ENCODE results near the gene CXXC5. TPM values are rescaled to one million over a fixed set of nuclear protein-coding genes. Genes with fewer than 3 reads are reported as not detected.

CXXC5 gene
- total RNA-seq, 1 experiment from 2014 or later = 97.2 TPM

DNA sequence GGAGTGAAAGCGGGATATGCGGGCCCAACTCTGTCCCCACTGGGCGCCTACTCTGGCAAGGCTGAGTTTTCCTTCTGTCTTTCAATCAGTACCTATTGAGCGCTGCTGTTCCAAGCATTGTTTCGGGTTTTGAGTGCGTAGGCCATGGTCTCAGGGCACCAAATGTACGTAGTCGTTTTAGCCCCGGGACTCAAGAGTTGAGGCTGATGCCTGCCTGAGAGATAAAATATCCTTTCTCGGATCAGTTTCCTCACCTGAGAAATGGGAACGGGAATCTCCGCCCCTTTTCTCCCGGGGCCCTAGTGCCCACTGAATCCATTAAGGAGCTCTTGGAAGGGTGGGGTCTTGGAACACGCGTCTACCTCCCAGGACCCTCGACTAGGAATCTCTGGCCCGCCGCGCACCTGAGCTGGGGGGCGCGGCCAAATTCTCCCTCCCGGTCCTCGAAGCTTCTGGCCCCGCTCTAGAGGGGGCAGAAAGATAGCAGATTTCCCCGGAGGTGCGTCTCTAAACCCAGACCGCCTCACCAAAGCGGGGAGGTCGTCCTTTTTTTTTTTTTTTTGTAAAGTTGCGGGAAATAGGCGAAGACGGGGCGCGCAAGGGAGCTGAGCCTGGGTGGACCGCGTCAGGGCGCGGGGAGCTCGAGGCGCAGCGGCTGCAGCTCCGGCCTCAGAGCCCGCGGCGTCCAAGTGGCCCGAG, 494 bp upstream of the CXXC5 start (continued):
- TF ChIP-seq TP53 (CRISPR knock-in tag; IDR thresholded peaks at IDR 0.05) (no peak), SMAD3 (CRISPR knock-in tag; IDR thresholded peaks at IDR 0.05; ENCODE audit: borderline replicate concordance) (no peak)
- TF ChIP-seq, protein P1, sequence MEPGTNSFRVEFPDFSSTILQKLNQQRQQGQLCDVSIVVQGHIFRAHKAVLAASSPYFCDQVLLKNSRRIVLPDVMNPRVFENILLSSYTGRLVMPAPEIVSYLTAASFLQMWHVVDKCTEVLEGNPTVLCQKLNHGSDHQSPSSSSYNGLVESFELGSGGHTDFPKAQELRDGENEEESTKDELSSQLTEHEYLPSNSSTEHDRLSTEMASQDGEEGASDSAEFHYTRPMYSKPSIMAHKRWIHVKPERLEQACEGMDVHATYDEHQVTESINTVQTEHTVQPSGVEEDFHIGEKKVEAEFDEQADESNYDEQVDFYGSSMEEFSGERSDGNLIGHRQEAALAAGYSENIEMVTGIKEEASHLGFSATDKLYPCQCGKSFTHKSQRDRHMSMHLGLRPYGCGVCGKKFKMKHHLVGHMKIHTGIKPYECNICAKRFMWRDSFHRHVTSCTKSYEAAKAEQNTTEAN (CRISPR knock-in tag; IDR thresholded peaks at IDR 0.05) = no peak
- TF ChIP-seq, protein P2, sequence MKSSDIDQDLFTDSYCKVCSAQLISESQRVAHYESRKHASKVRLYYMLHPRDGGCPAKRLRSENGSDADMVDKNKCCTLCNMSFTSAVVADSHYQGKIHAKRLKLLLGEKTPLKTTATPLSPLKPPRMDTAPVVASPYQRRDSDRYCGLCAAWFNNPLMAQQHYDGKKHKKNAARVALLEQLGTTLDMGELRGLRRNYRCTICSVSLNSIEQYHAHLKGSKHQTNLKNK (CRISPR knock-in tag; IDR thresholded peaks at IDR 0.05) = no peak
- TF ChIP-seq, protein P3, sequence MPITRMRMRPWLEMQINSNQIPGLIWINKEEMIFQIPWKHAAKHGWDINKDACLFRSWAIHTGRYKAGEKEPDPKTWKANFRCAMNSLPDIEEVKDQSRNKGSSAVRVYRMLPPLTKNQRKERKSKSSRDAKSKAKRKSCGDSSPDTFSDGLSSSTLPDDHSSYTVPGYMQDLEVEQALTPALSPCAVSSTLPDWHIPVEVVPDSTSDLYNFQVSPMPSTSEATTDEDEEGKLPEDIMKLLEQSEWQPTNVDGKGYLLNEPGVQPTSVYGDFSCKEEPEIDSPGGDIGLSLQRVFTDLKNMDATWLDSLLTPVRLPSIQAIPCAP (CRISPR knock-in tag; IDR thresholded peaks at IDR 0.05) = no peak

DNA sequence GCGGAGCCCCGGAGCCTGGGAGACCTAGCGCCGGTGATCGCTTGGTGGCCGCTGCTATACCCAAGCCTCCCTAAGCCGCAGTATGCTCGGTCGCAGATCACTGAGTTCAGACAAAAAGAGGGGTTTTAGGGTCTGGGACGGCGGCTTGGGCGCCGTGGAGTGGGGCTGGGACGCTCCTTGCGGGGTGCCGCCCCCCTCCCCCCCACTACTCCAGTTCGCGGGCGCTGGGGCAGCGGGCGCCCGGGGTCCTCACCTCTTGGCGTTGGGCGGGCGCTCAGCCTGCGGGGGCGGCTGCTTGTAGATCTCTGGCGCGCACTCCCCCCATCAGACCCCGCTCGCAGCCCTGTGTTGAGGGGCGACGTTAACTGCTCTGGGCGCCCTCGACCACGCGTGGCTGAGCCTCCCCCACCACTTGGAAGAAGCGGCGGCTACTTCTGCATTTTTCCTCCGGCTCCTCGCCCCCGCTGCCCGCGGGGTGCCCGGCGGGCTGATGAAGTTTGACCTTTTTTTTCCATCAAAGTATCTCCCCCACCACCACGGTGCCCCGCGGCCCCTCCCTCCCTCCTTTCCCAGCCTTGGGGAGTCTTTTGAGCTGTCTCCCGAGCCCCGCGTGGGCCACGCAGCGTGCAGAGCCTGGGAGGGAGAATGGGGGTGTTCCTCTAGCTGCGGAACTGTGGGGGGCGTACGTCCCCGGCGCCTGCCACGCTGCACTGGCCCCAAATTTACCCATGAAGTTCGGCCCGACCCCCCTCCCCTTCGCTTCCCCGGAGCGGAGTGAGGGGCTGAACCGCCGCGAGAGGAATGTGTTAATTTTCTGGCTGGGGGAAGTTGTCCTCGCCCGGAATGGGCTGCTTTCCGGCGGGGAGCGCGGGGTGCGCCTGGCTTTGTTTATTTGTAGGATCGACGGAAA, 1.2 kb downstream of the CXXC5 start:
- peak; percentile 2 for ATAC-seq
- ChIA-PET CTCF (interaction anchor here (1.5 to 9.5 kb wide), 8 partner anchors 14 to 126 kb away, joined by 4 to 235 read pairs (median 18); no protein-coding TSS in a partner anchor), POLR2A (interaction anchor here (0.6 to 3.2 kb wide), 6 partner anchors 9 to 96 kb away, joined by 3 to 54 read pairs (median 4); no protein-coding TSS in a partner anchor)
- DNase-seq (ENCODE audit: low spot score) = peak; percentile 83
- peaks cover 55% of the 10 kb centered on the region for H3K4me1 Mint-ChIP-seq
- H3K27ac Mint-ChIP-seq = peak overlapping the region; percentile 98
- peak overlapping the region; percentile 98 for H3K4me3 Mint-ChIP-seq
- peaks cover 26% of the 10 kb centered on the region for H3K27me3 Mint-ChIP-seq (ENCODE audit: low read depth)
- H3K36me3 Mint-ChIP-seq = no peaks in the 10 kb centered on the region
- H3K9me3 Mint-ChIP-seq = no peaks in the 10 kb centered on the region
- TF ChIP-seq ZNF416 (CRISPR knock-in tag; IDR thresholded peaks at IDR 0.05) = no peak
- TF ChIP-seq, protein P4, sequence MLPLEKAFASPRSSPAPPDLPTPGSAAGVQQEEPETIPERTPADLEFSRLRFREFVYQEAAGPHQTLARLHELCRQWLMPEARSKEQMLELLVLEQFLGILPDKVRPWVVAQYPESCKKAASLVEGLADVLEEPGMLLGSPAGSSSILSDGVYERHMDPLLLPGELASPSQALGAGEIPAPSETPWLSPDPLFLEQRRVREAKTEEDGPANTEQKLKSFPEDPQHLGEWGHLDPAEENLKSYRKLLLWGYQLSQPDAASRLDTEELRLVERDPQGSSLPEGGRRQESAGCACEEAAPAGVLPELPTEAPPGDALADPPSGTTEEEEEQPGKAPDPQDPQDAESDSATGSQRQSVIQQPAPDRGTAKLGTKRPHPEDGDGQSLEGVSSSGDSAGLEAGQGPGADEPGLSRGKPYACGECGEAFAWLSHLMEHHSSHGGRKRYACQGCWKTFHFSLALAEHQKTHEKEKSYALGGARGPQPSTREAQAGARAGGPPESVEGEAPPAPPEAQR (CRISPR knock-in tag; IDR thresholded peaks at IDR 0.05) = no peak
- TF ChIP-seq, protein P5, sequence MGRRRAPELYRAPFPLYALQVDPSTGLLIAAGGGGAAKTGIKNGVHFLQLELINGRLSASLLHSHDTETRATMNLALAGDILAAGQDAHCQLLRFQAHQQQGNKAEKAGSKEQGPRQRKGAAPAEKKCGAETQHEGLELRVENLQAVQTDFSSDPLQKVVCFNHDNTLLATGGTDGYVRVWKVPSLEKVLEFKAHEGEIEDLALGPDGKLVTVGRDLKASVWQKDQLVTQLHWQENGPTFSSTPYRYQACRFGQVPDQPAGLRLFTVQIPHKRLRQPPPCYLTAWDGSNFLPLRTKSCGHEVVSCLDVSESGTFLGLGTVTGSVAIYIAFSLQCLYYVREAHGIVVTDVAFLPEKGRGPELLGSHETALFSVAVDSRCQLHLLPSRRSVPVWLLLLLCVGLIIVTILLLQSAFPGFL (CRISPR knock-in tag; IDR thresholded peaks at IDR 0.05; ENCODE audit: borderline replicate concordance) = no peak
- TF ChIP-seq GRHL2 (CRISPR knock-in tag; IDR thresholded peaks at IDR 0.05; ENCODE audit: insufficient replicate concordance, severe bottlenecking) = no peak
- no peak for TF ChIP-seq ZBTB21 (CRISPR knock-in tag; IDR thresholded peaks at IDR 0.05; ENCODE audit: borderline replicate concordance)
- TF ChIP-seq NR1H2 (CRISPR knock-in tag; IDR thresholded peaks at IDR 0.05) = no peak
- no peak for TF ChIP-seq ESRRA (CRISPR knock-in tag; IDR thresholded peaks at IDR 0.05; ENCODE audit: borderline replicate concordance)
- TF ChIP-seq MYBL2 (CRISPR knock-in tag; IDR thresholded peaks at IDR 0.05) = no peak; the same call in 1 of the 2 replicates
- no peak for TF ChIP-seq ZNF263 (CRISPR knock-in tag; IDR thresholded peaks at IDR 0.05; ENCODE audit: low read depth)
- no peak for TF ChIP-seq TCF7 (CRISPR knock-in tag; IDR thresholded peaks at IDR 0.05; ENCODE audit: low read depth)
- no peak for TF ChIP-seq FOXJ3 (CRISPR knock-in tag; IDR thresholded peaks at IDR 0.05; ENCODE audit: borderline replicate concordance)
- TF ChIP-seq OVOL2 (CRISPR knock-in tag; IDR thresholded peaks at IDR 0.05; ENCODE audit: borderline replicate concordance) = no peak
- no peak for TF ChIP-seq ZNF317 (CRISPR knock-in tag; IDR thresholded peaks at IDR 0.05; ENCODE audit: borderline replicate concordance, low read depth)
- no peak for TF ChIP-seq NFATC4 (CRISPR knock-in tag; IDR thresholded peaks at IDR 0.05)
- no peak for TF ChIP-seq CREB1 (CRISPR knock-in tag; IDR thresholded peaks at IDR 0.05)
- no peak for TF ChIP-seq RORB (CRISPR knock-in tag; IDR thresholded peaks at IDR 0.05)
- TF ChIP-seq, protein P6, sequence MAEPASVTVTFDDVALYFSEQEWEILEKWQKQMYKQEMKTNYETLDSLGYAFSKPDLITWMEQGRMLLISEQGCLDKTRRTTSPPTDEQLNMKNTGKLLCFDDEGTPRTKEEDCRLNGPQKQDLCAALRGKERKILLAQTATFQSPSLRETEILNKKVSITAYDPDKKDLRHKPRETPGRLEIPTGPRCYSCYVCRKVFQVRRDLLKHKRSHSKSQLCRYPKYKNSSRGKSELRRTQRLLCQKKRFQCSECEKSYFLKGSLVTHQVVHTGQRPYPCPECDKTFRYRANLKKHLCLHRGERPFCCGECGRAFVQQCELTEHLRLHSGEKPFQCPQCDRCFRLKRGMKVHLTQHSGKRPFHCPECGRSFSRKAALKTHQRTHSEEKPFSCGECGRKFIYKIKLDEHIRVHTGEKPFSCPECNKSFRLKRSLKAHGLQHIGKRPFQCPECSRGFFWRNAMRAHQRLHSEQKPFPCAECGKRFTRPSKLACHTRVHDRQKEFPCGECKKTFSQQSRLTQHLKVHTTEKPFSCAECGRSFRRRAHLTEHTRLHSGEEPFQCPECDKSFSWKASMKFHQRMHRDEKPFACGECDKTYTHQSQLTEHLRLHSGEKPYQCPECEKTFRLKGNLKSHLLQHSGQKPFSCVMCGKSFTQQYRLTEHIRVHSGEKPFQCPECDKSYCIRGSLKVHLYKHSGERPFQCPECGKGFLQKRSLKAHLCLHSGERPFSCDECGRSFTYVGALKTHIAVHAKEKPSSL (CRISPR knock-in tag; conservative IDR thresholded peaks at IDR 0.05) = no peak
- no peak; the same call in none of the 2 replicates for TF ChIP-seq ZNF423 (CRISPR knock-in tag; IDR thresholded peaks at IDR 0.05)
- TF ChIP-seq NR3C1 (CRISPR knock-in tag; conservative IDR thresholded peaks at IDR 0.05; ENCODE audit: low read depth) = no peak
- TF ChIP-seq, protein P7, sequence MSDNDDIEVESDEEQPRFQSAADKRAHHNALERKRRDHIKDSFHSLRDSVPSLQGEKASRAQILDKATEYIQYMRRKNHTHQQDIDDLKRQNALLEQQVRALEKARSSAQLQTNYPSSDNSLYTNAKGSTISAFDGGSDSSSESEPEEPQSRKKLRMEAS (CRISPR knock-in tag; IDR thresholded peaks at IDR 0.05) = 0 out of 2 replicates have a peak, but pooled peaks have one; percentile 19
- TF ChIP-seq, protein P8, sequence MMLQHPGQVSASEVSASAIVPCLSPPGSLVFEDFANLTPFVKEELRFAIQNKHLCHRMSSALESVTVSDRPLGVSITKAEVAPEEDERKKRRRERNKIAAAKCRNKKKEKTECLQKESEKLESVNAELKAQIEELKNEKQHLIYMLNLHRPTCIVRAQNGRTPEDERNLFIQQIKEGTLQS (CRISPR knock-in tag; conservative IDR thresholded peaks at IDR 0.05) = no peak
